OCI-LY3 (cell line): ENCODE measurements around the gene STUB1.
"Not testable (repeated sequence)": the region's sequence is repeated elsewhere in the genome, so short reads cannot be mapped to it uniquely, and the experiment has no call there.

Experiments used
- EZH2phosphoT487 ChIP-seq: fragments of 200-600 bp; shearing (Covaris generic); IDR thresholded peaks from 2 replicates; pipeline ENCODE4 v1.6.1; 2018; ENCODE audit warnings: antibody characterized with exemption, mixed run types, low read depth
- TF ChIP-seq, protein P1 (sequence below): fragments of 200-600, 300-600 bp; sonication (generic); IDR thresholded peaks from 2 replicates; pipeline ENCODE4 v1.5.1; 2014; ENCODE audit warnings: antibody characterized with exemption, low read length, low read depth

- TF ChIP-seq, protein P1, sequence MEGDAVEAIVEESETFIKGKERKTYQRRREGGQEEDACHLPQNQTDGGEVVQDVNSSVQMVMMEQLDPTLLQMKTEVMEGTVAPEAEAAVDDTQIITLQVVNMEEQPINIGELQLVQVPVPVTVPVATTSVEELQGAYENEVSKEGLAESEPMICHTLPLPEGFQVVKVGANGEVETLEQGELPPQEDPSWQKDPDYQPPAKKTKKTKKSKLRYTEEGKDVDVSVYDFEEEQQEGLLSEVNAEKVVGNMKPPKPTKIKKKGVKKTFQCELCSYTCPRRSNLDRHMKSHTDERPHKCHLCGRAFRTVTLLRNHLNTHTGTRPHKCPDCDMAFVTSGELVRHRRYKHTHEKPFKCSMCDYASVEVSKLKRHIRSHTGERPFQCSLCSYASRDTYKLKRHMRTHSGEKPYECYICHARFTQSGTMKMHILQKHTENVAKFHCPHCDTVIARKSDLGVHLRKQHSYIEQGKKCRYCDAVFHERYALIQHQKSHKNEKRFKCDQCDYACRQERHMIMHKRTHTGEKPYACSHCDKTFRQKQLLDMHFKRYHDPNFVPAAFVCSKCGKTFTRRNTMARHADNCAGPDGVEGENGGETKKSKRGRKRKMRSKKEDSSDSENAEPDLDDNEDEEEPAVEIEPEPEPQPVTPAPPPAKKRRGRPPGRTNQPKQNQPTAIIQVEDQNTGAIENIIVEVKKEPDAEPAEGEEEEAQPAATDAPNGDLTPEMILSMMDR = peak; percentile 23
- not testable (repeated sequence) for TF ChIP-seq EZH2phosphoT487
Measured at GRCh38 chr16:712740-713250, 32.6 kb downstream of the STUB1 start.
